ENCODE measurements around the gene NFS1.
"Not testable (repeated sequence)": the region's sequence is repeated elsewhere in the genome, so short reads cannot be mapped to it uniquely, and the experiment has no call there.

The NFS1 gene

GRCh38 chr20:35695978-35696377, 3.2 kb downstream of the NFS1 start:
- Histone ChIP-seq H4K20me1 (ENCODE audit: insufficient read depth, low read length) (no peaks in the 10 kb centered on the region; the same call in 1 of the 2 replicates), H3K9me3 (replicated peaks; ENCODE audit: insufficient read depth, low read length) (no peaks in the 10 kb centered on the region), H3K4me3 (ENCODE audit: low read length) (no peak overlapping the region), H3K27ac (ENCODE audit: low read length) (no peak overlapping the region), H3K9me2 (replicated peaks; ENCODE audit: insufficient read depth, low read length) (no peaks in the 10 kb centered on the region), H3K27me3 (replicated peaks; ENCODE audit: insufficient read depth, low read length) (no peaks in the 10 kb centered on the region), H3K36me3 (replicated peaks; ENCODE audit: insufficient read depth, low read length) (no peaks in the 10 kb centered on the region), H3K4me1 (ENCODE audit: low read length) (peaks cover 10% of the 10 kb centered on the region; the same call in 1 of the 2 replicates), H3K9ac (ENCODE audit: low read length) (no peak overlapping the region), H3K4me2 (ENCODE audit: low read depth, low read length) (no peak overlapping the region), H3K79me2 (ENCODE audit: low read length) (peaks cover 24% of the 10 kb centered on the region), H3F3A (ENCODE audit: insufficient read depth, low read length) (peaks cover 18% of the 10 kb centered on the region), H2AFZ (ENCODE audit: low read length) (no peak overlapping the region)
- DNase-seq = no peak
- TF ChIP-seq EZH2phosphoT487 (IDR thresholded peaks at IDR 0.05; ENCODE audit: low read length) (no peak), CTCF (IDR thresholded peaks at IDR 0.05; ENCODE audit: low read length) (no peak), EZH2 (optimal IDR thresholded peaks at IDR 0.05; ENCODE audit: low read depth, low read length) (no peak)

- H3K9me2 ChIP-seq (replicated peaks; ENCODE audit: insufficient read depth, low read length) = no peaks in the 10 kb centered on the region
- H3K9me3 ChIP-seq (replicated peaks; ENCODE audit: insufficient read depth, low read length) = no peaks in the 10 kb centered on the region
- H3K27ac ChIP-seq (ENCODE audit: low read length) = no peak overlapping the region
- no peaks in the 10 kb centered on the region for H3K36me3 ChIP-seq (replicated peaks; ENCODE audit: insufficient read depth, low read length)
- H3K79me2 ChIP-seq (ENCODE audit: low read length) = peaks cover 17% of the 10 kb centered on the region
- H3F3A ChIP-seq (ENCODE audit: insufficient read depth, low read length) = peaks cover 11% of the 10 kb centered on the region
- H2AFZ ChIP-seq (ENCODE audit: low read length) = no peak overlapping the region
- peaks cover 10% of the 10 kb centered on the region; the same call in 1 of the 2 replicates for H3K4me1 ChIP-seq (ENCODE audit: low read length)
- no peaks in the 10 kb centered on the region for H3K27me3 ChIP-seq (replicated peaks; ENCODE audit: insufficient read depth, low read length)
- no peak overlapping the region for H3K4me3 ChIP-seq (ENCODE audit: low read length)
- no peak overlapping the region for H3K4me2 ChIP-seq (ENCODE audit: low read depth, low read length)
- H3K9ac ChIP-seq (ENCODE audit: low read length) = no peak overlapping the region
- TF ChIP-seq CTCF (IDR thresholded peaks at IDR 0.05; ENCODE audit: low read length) (no peak), EZH2phosphoT487 (IDR thresholded peaks at IDR 0.05; ENCODE audit: low read length) (no peak), EZH2 (optimal IDR thresholded peaks at IDR 0.05; ENCODE audit: low read depth, low read length) (no peak)
- H4K20me1 ChIP-seq (ENCODE audit: insufficient read depth, low read length) = no peaks in the 10 kb centered on the region; the same call in 1 of the 2 replicates
- no peak for DNase-seq
Observed at GRCh38 chr20:35695245-35695749, 3.9 kb downstream of the NFS1 start.

- Histone ChIP-seq H3K4me1 (ENCODE audit: low read length) (no peaks in the 10 kb centered on the region), H3K27ac (ENCODE audit: low read length) (no peak overlapping the region), H3K4me2 (ENCODE audit: low read depth, low read length) (no peak overlapping the region), H3K4me3 (ENCODE audit: low read length) (no peak overlapping the region), H2AFZ (ENCODE audit: low read length) (no peak overlapping the region), H3F3A (ENCODE audit: insufficient read depth, low read length) (no peaks in the 10 kb centered on the region), H3K27me3 (replicated peaks; ENCODE audit: insufficient read depth, low read length) (no peaks in the 10 kb centered on the region), H4K20me1 (ENCODE audit: insufficient read depth, low read length) (no peaks in the 10 kb centered on the region), H3K79me2 (ENCODE audit: low read length) (no peaks in the 10 kb centered on the region), H3K9ac (ENCODE audit: low read length) (no peak overlapping the region), H3K9me3 (replicated peaks; ENCODE audit: insufficient read depth, low read length) (no peaks in the 10 kb centered on the region), H3K9me2 (replicated peaks; ENCODE audit: insufficient read depth, low read length) (no peaks in the 10 kb centered on the region), H3K36me3 (replicated peaks; ENCODE audit: insufficient read depth, low read length) (no peaks in the 10 kb centered on the region)
- no peak for DNase-seq
- TF ChIP-seq EZH2 (optimal IDR thresholded peaks at IDR 0.05; ENCODE audit: low read depth, low read length) (no peak), EZH2phosphoT487 (IDR thresholded peaks at IDR 0.05; ENCODE audit: low read length) (no peak), CTCF (IDR thresholded peaks at IDR 0.05; ENCODE audit: low read length) (no peak)
Observed at GRCh38 chr20:35690265-35690664, 8.9 kb downstream of the NFS1 start.

GRCh38 chr20:35686872-35687271, 12.3 kb downstream of the NFS1 start:
- DNase-seq; H3K27ac ChIP-seq (ENCODE audit: low read length): not testable (repeated sequence)

GRCh38 chr20:35685368-35685767, 13.8 kb downstream of the NFS1 start:
- H3K9ac ChIP-seq (ENCODE audit: low read length); H3F3A ChIP-seq (ENCODE audit: insufficient read depth, low read length); H3K4me2 ChIP-seq (ENCODE audit: low read depth, low read length); H3K9me3 ChIP-seq (replicated peaks; ENCODE audit: insufficient read depth, low read length); H3K27me3 ChIP-seq (replicated peaks; ENCODE audit: insufficient read depth, low read length); DNase-seq; H3K4me1 ChIP-seq (ENCODE audit: low read length); H3K9me2 ChIP-seq (replicated peaks; ENCODE audit: insufficient read depth, low read length); H3K27ac ChIP-seq (ENCODE audit: low read length); H3K36me3 ChIP-seq (replicated peaks; ENCODE audit: insufficient read depth, low read length); H2AFZ ChIP-seq (ENCODE audit: low read length); H3K79me2 ChIP-seq (ENCODE audit: low read length); H4K20me1 ChIP-seq (ENCODE audit: insufficient read depth, low read length); H3K4me3 ChIP-seq (ENCODE audit: low read length): not testable (repeated sequence)

More at GRCh38 chr20:35686872-35687271, 12.3 kb downstream of the NFS1 start:
- not testable (repeated sequence) for H3K27me3 ChIP-seq (replicated peaks; ENCODE audit: insufficient read depth, low read length); H3K4me1 ChIP-seq (ENCODE audit: low read length); H3K36me3 ChIP-seq (replicated peaks; ENCODE audit: insufficient read depth, low read length); H2AFZ ChIP-seq (ENCODE audit: low read length); H3K4me3 ChIP-seq (ENCODE audit: low read length); H3K9me2 ChIP-seq (replicated peaks; ENCODE audit: insufficient read depth, low read length); H3K9ac ChIP-seq (ENCODE audit: low read length); H3K79me2 ChIP-seq (ENCODE audit: low read length); H3K4me2 ChIP-seq (ENCODE audit: low read depth, low read length); H4K20me1 ChIP-seq (ENCODE audit: insufficient read depth, low read length); H3F3A ChIP-seq (ENCODE audit: insufficient read depth, low read length); H3K9me3 ChIP-seq (replicated peaks; ENCODE audit: insufficient read depth, low read length)
